GM12892 (cell line): ENCODE results near the gene AP1S2. TPM values are rescaled to one million over a fixed set of nuclear protein-coding genes. Genes with fewer than 3 reads are reported as not detected.
A peak's percentile ranks its signal among the peaks of the same experiment; 100 is the strongest.
"Not testable (repeated sequence)": the region's sequence is repeated elsewhere in the genome, so short reads cannot be mapped to it uniquely, and the experiment has no call there.

Experiments used
- DNase-seq: peaks from one replicate; pipeline ENCODE4 v3.0.0; 2011; ENCODE audit not compliant: insufficient read length
- FAIRE-seq: peaks from 2 replicates; lab custom pipeline; 2011; peaks lifted over from hg19 to GRCh38; lab: Jason Lieb, UNC
- POLR2A ChIP-seq: IDR thresholded peaks from 2 replicates; pipeline ENCODE4 v1.6.1; 2011; ENCODE audit warnings: low read depth, low read length, control low read depth
- POLR2AphosphoS5 ChIP-seq: IDR thresholded peaks from 2 replicates; pipeline ENCODE4 v1.6.1; 2011; ENCODE audit warnings: low read depth, low read length, control low read depth
- TAF1 ChIP-seq: IDR thresholded peaks from 2 replicates; pipeline ENCODE4 v1.6.1; 2011; ENCODE audit warnings: low read depth, mild to moderate bottlenecking, control low read depth, low read length, borderline replicate concordance
- polyA plus RNA-seq: library from polyadenylated mRNA; unstranded; fragments of >200 nt; gene quantifications from one replicate; pipeline ENCODE4 v1.2.1, GENCODE V29; 2012; ENCODE audit warnings: missing spikeins, inconsistent platforms; ENCODE audit not compliant: missing spikeins

Gene AP1S2
- 82.7 TPM for polyA plus RNA-seq

GRCh38 chrX:15854712-15855567 is at the start of gene AP1S2:
Gene AP1S2, minus strand, starts transcription at chrX:15854813. Its CDS starts 2,289 bp downstream, at chrX:15852524.
- peak; percentile 89 for TF ChIP-seq POLR2AphosphoS5
- no peak; the same call in 1 of the 2 replicates for TF ChIP-seq TAF1
- peak; percentile 81 for TF ChIP-seq POLR2A
- FAIRE-seq: peak; percentile 100
- peak; percentile 75 for DNase-seq

DNA sequence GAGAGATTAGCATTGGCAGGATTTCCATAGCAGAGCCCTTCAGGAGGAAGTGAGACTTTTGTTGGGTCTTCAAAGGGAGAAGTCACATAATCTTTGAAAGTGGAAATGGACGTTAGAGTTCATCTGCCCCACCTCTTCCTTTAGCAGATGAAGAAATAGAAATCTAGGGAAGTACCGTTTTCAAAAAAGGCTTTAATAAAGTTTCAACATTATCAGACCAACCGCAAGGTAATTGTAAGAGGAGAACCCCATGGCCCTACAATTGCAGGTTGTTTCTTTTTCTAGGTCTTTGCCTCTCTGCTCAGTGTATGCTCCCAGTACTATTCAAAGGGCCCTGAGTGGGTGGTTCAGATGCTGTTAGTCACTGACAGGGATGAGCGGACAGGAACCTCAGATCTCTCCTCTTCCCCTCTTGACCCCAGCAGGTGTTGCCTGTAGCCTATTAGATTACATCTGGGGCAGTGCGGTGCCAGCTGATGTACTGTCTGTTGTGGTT is 48.6 kb upstream of the AP1S2 start:
- 0 out of 2 replicates have a peak, but pooled peaks have one; percentile 28 for TF ChIP-seq POLR2A
- no peak; the same call in 1 of the 2 replicates for TF ChIP-seq POLR2AphosphoS5
- FAIRE-seq: peak; percentile 100
- peak; percentile 14 for DNase-seq

DNA sequence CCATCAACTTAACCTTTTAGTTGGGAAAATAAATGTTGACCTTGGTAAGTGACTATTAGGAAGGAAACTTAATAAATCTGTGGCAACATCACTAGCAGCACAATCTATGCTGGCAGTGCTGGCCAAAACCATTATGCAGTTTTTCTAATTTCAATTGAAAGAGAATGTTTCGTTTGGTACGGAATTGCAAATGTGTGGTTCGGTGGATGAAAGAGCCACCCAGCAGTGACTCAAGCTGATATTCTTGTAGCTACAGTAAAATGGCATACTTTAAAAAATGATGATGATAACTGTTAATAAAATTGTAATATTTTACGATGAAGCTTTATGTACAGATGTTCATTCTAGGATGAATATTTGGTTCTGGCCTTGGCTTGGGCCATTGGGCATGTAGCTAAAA is 40.7 kb upstream of the AP1S2 start:
- DNase-seq: no peak
- no peak for FAIRE-seq
- TF ChIP-seq POLR2AphosphoS5: no peak
- no peak for TF ChIP-seq POLR2A

DNA sequence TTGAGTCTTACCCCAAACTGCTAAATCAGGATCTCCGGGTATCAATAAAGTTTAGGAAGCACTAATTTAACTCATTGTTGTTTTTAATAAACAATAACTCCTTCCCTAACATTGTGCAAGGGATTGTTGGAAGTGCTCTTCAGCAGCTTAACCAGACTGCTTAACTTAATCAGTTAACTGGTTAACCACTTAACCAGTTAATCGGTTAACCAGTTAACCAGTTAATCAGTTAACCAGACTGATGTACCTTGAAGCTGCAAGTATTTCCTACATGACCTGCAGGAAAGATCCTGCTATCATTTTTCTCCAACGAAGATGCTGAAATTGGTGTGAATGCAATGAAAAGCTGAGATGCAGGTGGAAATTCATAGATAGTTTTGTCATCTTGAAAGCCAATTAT is 40.1 kb upstream of the AP1S2 start:
- FAIRE-seq: peak; percentile 42
- DNase-seq: no peak
- TF ChIP-seq POLR2A (no peak), TAF1 (no peak), POLR2AphosphoS5 (no peak)

DNA sequence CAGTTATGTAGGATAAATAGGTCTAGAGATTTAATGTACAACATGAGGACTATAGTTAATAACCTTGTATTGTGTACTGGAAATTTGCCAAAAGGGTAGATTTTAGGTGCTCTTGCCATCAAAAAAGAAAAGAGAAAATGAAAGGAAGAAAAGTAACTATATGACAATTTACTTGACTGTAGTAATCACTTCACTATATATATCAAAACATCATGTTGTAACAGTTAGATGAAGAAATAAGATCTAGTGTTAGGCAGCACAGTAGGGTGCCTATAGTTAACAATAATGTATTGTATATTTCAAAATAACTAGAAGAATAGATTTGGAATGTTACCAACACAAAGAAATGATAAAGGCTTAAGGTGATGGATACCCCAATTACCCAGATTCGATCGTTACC is 35.9 kb upstream of the AP1S2 start:
- TF ChIP-seq TAF1 (no peak), POLR2AphosphoS5 (no peak), POLR2A (no peak)
- FAIRE-seq (no peak), DNase-seq (no peak)

GRCh38 chrX:15888062-15888461 is 33.4 kb upstream of the AP1S2 start:
- TF ChIP-seq TAF1 (no peak), POLR2A (no peak), POLR2AphosphoS5 (no peak)
- FAIRE-seq (peak; percentile 85), DNase-seq (no peak)

DNA sequence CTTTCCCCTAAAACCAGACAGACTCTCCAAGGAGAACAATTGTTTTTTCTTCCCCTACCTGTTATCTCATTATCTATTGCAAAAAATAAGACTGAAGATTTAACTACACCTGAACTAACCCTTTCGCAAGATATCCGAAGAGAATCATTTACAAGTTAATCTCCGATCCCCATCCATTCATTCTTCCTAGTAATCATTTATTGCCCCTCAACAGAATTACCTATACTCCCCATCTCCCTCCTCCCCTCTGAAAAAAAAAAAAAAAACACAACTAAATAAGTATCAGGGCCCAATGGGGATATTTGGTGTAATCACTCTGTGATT is 28.9 kb upstream of the AP1S2 start:
- FAIRE-seq (peak; percentile 21), DNase-seq (no peak)
- no peak for TF ChIP-seq POLR2A
- no peak for TF ChIP-seq TAF1
- no peak for TF ChIP-seq POLR2AphosphoS5

- TF ChIP-seq POLR2A: no peak
- no peak for TF ChIP-seq POLR2AphosphoS5
- no peak for TF ChIP-seq TAF1
- FAIRE-seq (peak; percentile 95), DNase-seq (no peak)
These were observed 28.3 kb upstream of the AP1S2 start for GRCh38 chrX:15882704-15883539.

DNA sequence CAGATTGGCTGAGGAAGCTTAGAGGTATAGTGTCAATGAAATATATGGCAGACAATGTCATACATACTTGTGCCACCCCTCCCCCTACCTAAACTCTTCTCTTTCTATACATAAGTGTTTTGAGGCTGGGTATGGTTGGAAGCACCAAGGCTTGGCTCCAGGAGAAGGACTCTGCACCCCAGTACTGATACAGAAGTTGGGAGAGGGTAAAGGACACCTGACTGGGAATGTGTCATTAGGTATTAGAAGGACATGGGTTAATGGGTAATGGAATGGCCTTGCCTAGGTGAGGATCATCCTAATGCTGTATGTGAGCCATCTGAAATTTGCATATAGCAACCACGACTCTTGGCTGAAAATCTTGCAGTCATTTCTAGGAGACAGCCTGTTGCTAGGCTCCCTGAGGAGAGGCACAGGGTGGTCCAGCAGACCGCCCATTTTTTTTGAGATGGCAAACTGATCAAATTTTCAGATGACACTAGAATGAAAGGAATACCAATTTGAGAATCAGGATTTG is 26.8 kb upstream of the AP1S2 start:
- FAIRE-seq: peak; percentile 91
- no peak for DNase-seq
- TF ChIP-seq POLR2A (no peak), TAF1 (no peak), POLR2AphosphoS5 (no peak)

- DNase-seq, FAIRE-seq: not testable (repeated sequence)
These were observed 23.3 kb upstream of the AP1S2 start for GRCh38 chrX:15877914-15878313.

DNA sequence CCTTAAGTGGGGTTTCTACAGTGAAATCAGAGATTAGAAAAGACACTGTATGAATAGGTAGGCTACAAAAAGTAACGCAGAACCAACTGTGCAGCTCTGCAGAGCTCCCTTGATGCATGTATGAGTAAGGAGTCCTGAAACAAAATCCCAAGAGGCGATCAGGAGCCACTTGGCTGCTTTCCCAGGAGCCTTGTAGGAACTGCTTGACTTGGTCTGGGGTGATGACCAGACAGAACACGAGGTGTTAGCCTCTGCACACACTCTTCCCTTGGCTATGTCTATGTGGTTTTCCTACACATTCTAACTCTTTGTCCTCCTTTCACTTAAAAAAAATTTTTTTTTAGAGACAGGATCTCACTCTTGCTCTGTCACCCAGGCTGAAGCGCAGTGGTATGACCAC is 22.8 kb upstream of the AP1S2 start:
- no peak for TF ChIP-seq TAF1
- DNase-seq: no peak
- no peak for FAIRE-seq

- FAIRE-seq (no peak), DNase-seq (no peak)
- TF ChIP-seq POLR2A (no peak), TAF1 (no peak), POLR2AphosphoS5 (no peak)
These were observed 20.1 kb upstream of the AP1S2 start for GRCh38 chrX:15874672-15875071.
